GM12878 (cell line): ENCODE results near the gene KRTAP5-4. TPM values are rescaled to one million over a fixed set of nuclear protein-coding genes. Genes with fewer than 3 reads are reported as not detected.

Experiments
- ATAC-seq: fragments of 200-7000 bp; cut with Tn5 transposase; 3 replicates; pipeline ENCODE4 v1.9.1; 2020; ENCODE audit warnings: mild to moderate bottlenecking, moderate library complexity
- BruUV-seq: library from RNA; stranded (reverse); fragments of 400-500 nt; replicated peaks from 2 replicates; lab custom pipeline; 2021; lab: Mats Ljungman, UMichigan
- CTCF ChIA-PET: fragments of 300-600 bp; sonication (Branson Sonifier 250); formaldehyde crosslinking; extraction: SDS; loops from one replicate; lab custom pipeline; 2021; ENCODE audit warnings: inconsistent platforms; lab: Yijun Ruan, JAX
- POLR2A ChIA-PET: fragments of 350-600 bp; formaldehyde crosslinking; extraction: SDS; loops from one replicate; lab custom pipeline; 2021; ENCODE audit warnings: inconsistent platforms; lab: Charles Lee
- RAD21 ChIA-PET: fragments of 300-600 bp; sonication (Branson Sonifier 250); formaldehyde crosslinking; loops from one replicate; lab custom pipeline; 2023; ENCODE audit warnings: antibody characterized with exemption; ENCODE audit not compliant: unreplicated experiment; lab: Charles Lee
- SMC1A ChIA-PET: fragments of 300-600 bp; sonication (Branson Sonifier 250); formaldehyde crosslinking; loops from one replicate; lab custom pipeline; 2023; ENCODE audit not compliant: unreplicated experiment, uncharacterized antibody; lab: Charles Lee
- DNase-seq: peaks from one replicate; pipeline ENCODE4 v3.0.0-alpha.2; 2011; ENCODE audit warnings: low read depth, low spot score
- FAIRE-seq: peaks from 3 replicates; lab custom pipeline; 2011; peaks lifted over from hg19 to GRCh38; lab: Jason Lieb, UNC
- H2AFZ ChIP-seq: 2 replicates; pipeline ENCODE4 v1.6.0; 2011; ENCODE audit warnings: low read depth, low read length, control low read depth; ENCODE audit not compliant: control insufficient read depth
- H3K27ac ChIP-seq: 2 replicates; pipeline ENCODE4 v1.5.1; 2011; ENCODE audit warnings: control low read depth; ENCODE audit not compliant: control insufficient read depth, insufficient read depth
- H3K27me3 ChIP-seq, 2 experiments: replicated peaks in 1 of 2; 2 replicates each; pipeline versions ENCODE4 v1.6.0 to v1.6.1; 2011; ENCODE audit warnings: low read length in 1 of 2; ENCODE audit not compliant: control insufficient read depth in 2 of 2, insufficient read depth in 2 of 2
- H3K36me3 ChIP-seq, 2 experiments: 2 replicates each; pipeline ENCODE4 v1.5.1; 2011; ENCODE audit warnings: low read length in 1 of 2; ENCODE audit not compliant: control insufficient read depth in 2 of 2, insufficient read depth in 2 of 2
- H3K4me1 ChIP-seq: 2 replicates; pipeline ENCODE4 v1.6.1; 2011; ENCODE audit warnings: mild to moderate bottlenecking, low read length, moderate library complexity, mixed read lengths; ENCODE audit not compliant: control insufficient read depth, insufficient read depth
- H3K4me2 ChIP-seq: 2 replicates; pipeline ENCODE4 v1.6.0; 2011; ENCODE audit warnings: control low read depth; ENCODE audit not compliant: control insufficient read depth, insufficient read depth
- H3K4me3 ChIP-seq: fragments of 200-600 bp; sonication (generic); 2 replicates; pipeline ENCODE4 v1.5.1; 2016
- H3K79me2 ChIP-seq: 2 replicates; pipeline ENCODE4 v1.6.0; 2011; ENCODE audit warnings: low read length; ENCODE audit not compliant: control insufficient read depth, insufficient read depth
- H3K9ac ChIP-seq: 2 replicates; pipeline ENCODE4 v1.8.0; 2011; ENCODE audit warnings: low read length, control low read depth, mixed read lengths; ENCODE audit not compliant: control insufficient read depth, insufficient read depth
- H3K9me3 ChIP-seq: replicated peaks from 3 replicates; pipeline ENCODE4 v1.5.1; 2011; ENCODE audit warnings: mild to moderate bottlenecking, low read length; ENCODE audit not compliant: control insufficient read depth, insufficient read depth
- H4K20me1 ChIP-seq: 2 replicates; pipeline ENCODE4 v1.6.0; 2011; ENCODE audit not compliant: control insufficient read depth, insufficient read depth
- KAT2A ChIP-seq: conservative IDR thresholded peaks from 2 replicates; pipeline ENCODE4 v1.6.1; 2011; ENCODE audit warnings: low read depth, low read length; ENCODE audit not compliant: control insufficient read depth
- KLF5 ChIP-seq: fragments of 450-650 bp; IDR thresholded peaks from 2 replicates; pipeline ENCODE4 v1.6.1; 2014; ENCODE audit warnings: mild to moderate bottlenecking; ENCODE audit not compliant: partially characterized antibody
- NFYA ChIP-seq: IDR thresholded peaks from 2 replicates; pipeline ENCODE4 v1.6.1; 2011; ENCODE audit warnings: low read depth, mild to moderate bottlenecking, low read length, improper control_type of control experiment, borderline replicate concordance
- STAT3 ChIP-seq: IDR thresholded peaks from 2 replicates; pipeline ENCODE4 v1.6.1; 2011; ENCODE audit warnings: low read depth, low read length, improper control_type of control experiment
- WGBS: methylation state at CpG from one replicate; pipeline ENCODE4 v1.1.6; 2016; ENCODE audit warnings: low lambda C conversion rate; ENCODE audit not compliant: insufficient replicate concordance, insufficient coverage; ENCODE audit errors: missing lambda C conversion rate; 5-methylcytosine and 5-hydroxymethylcytosine counted together
- in situ Hi-C: fragments of 300-500 bp; cut with MboI; formaldehyde crosslinking; loops from 9 replicates; pipeline ENCODE4 v1.14.3; 2018; ENCODE audit warnings: mixed read lengths
- intact Hi-C: fragments of 100-400 bp; cut with micrococcal nuclease; formaldehyde crosslinking; loops from one replicate; pipeline ENCODE4 v1.14.2; 2022; ENCODE audit not compliant: unreplicated experiment
- polyA plus RNA-seq, 11 experiments: library from polyadenylated mRNA; depleted of rRNA in 4 of 11; unstranded in 6 of 11; stranded (reverse) in 5 of 11; fragments of >200 nt; fragmentation: Nextera tagmentation in 4 of 11; fragmentation: Illumina TruSeq in 1 of 11; extraction: Ambion mirVana in 4 of 11; extraction: Trizol in 1 of 11; gene quantifications; 1 replicate in 1 of 11; 2 replicates in 10 of 11; pipeline versions ENCODE4 v1.2.1 to v1.2.3, GENCODE V29; 2011 to 2016; ENCODE audit warnings: inconsistent platforms in 2 of 11, missing spikeins in 2 of 11, low read depth in 1 of 11
- total RNA-seq, 4 experiments: library from RNA; depleted of rRNA in 3 of 4; stranded (reverse); fragments of >200 nt in 3 of 4; fragmentation: Illumina TruSeq in 1 of 4; extraction: Trizol in 1 of 4; gene quantifications; 2 replicates each; pipeline versions ENCODE4 v1.2.1 to v1.2.3, GENCODE V29; 2013 to 2021
- TF ChIP-seq, protein P1 (sequence below): IDR thresholded peaks from 2 replicates; pipeline ENCODE4 v1.6.1; 2011; ENCODE audit warnings: low read depth, mild to moderate bottlenecking, low read length, moderate library complexity, borderline replicate concordance; ENCODE audit errors: extremely low read depth

KRTAP5-4 gene
- total and polyA plus RNA-seq, 10 of the 15 experiments (the other 5 are each of a cell fraction or from before 2014, with no cell fraction given): not detected

DNA sequence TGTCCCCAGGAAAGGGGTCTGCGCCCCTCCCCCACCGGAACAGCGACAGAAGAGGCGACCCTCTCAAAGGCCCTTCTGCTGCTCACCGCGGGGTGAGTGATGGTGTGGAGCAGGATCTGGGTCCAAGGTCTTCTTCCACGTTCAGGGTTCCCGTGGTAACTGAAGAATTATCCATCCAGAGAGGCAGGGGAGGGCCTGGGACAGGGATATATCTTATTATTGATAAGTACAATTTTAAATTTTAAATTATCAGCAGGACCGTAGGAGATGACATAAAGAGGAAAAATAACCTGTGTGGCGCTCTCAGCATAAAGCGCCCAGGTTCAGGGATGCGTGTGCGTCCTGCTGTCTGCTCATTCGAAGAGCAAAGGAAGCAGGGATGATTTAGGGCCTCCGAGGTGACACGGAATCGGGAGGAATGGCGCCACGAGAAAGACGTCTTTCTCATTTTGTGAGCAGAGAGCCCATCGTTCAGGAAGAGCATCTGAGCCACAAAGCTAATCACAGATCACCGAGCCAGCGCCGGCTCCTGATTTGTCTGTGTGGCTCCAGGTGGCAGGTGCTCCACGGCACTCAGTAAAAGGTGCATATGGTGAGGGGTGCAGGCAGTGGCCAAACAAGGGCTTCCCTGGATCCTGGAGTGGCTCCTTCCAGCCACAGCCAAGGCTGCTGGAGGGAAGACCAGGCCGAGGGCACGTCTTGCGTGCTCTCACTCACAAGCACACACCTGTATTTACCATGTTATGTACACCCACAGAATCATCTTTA lies 26.9 kb upstream of the KRTAP5-4 start:
- no peak for TF ChIP-seq KAT2A
- TF ChIP-seq STAT3: no peak
- TF ChIP-seq, protein P1, sequence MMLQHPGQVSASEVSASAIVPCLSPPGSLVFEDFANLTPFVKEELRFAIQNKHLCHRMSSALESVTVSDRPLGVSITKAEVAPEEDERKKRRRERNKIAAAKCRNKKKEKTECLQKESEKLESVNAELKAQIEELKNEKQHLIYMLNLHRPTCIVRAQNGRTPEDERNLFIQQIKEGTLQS: no peak
- TF ChIP-seq NFYA: no peak
- TF ChIP-seq KLF5: no peak
- 0 out of 4 replicates have a peak, but pooled peaks cover 0 to 2% of the 10 kb centered on the region in 2 experiments for H3K27me3 ChIP-seq
- ChIA-PET POLR2A (no interaction called here), RAD21 (no interaction called here), SMC1A (no interaction called here), CTCF (interaction anchor here (0.7 kb wide), 1 partner anchor 44 kb away, joined by 3 read pairs; no protein-coding TSS in a partner anchor)
- WGBS: 44% methylated on average over 28 of the region's 28 CpGs
- no peak overlapping the region for H2AFZ ChIP-seq
- no peak for ATAC-seq
- no peaks in the 10 kb centered on the region for H3K36me3 ChIP-seq
- H3K4me2 ChIP-seq: no peak overlapping the region
- no peak overlapping the region for H3K4me3 ChIP-seq
- H4K20me1 ChIP-seq: no peaks in the 10 kb centered on the region
- no peak for DNase-seq
- no peak overlapping the region for H3K27ac ChIP-seq
- intact Hi-C loops: no loop called here
- in situ Hi-C loops: no loop called here
- H3K4me1 ChIP-seq: no peaks in the 10 kb centered on the region
- H3K9me3 ChIP-seq: no peaks in the 10 kb centered on the region
- H3K9ac ChIP-seq: no peak overlapping the region
- H3K79me2 ChIP-seq: no peaks in the 10 kb centered on the region
- BruUV-seq: no TSS peak
- no peak for FAIRE-seq
